ENCODE results near the gene MAP3K6. TPM values are rescaled to one million over a fixed set of nuclear protein-coding genes. Genes with fewer than 3 reads are reported as not detected.
A peak's percentile ranks its signal among the peaks of the same experiment; 100 is the strongest.

Gene MAP3K6
- total RNA-seq, 4 donors from 2014 or later: 85.0 to 140 (median 100) TPM

- intact Hi-C loops (cut with DNase I; ENCODE audit: low total_unique reads): loop anchor here (2.0 to 10.0 kb wide), 2 partner anchors 93 to 289 kb away; no protein-coding TSS in a partner anchor
- WGBS, 2 donors: 94 to 96% methylated on average over 9 of the region's 9 CpGs
- TF ChIP-seq POLR2A (IDR thresholded peaks at IDR 0.05) (no peak), CTCF (IDR thresholded peaks at IDR 0.05) (no peak)
- no peak overlapping the region for H3K4me3 ChIP-seq (ENCODE audit: low read depth, poor library complexity, severe bottlenecking)
- DNase-seq (ENCODE audit: low spot score in 2 of 2): no peak
These were observed 27.5 kb upstream of the MAP3K6 start for GRCh38 chr1:27394282-27394658.

GRCh38 chr1:27393641-27394281 lies 27.0 kb upstream of the MAP3K6 start:
- TF ChIP-seq CTCF (IDR thresholded peaks at IDR 0.05) (no peak), POLR2A (IDR thresholded peaks at IDR 0.05) (no peak)
- no peak for DNase-seq (ENCODE audit: low spot score in 2 of 2)

GRCh38 chr1:27392778-27393635 lies 26.2 kb upstream of the MAP3K6 start:
- no peak for DNase-seq (ENCODE audit: low spot score in 2 of 2)

More at GRCh38 chr1:27393641-27394281, 27.0 kb upstream of the MAP3K6 start:
- WGBS, 2 donors: 95 to 97% methylated on average over 17 of the region's 18 CpGs
- intact Hi-C loops (cut with DNase I; ENCODE audit: low total_unique reads): loop anchor here (2.0 to 10.0 kb wide), 2 partner anchors 93 to 289 kb away; no protein-coding TSS in a partner anchor
- H3K4me3 ChIP-seq (ENCODE audit: low read depth, poor library complexity, severe bottlenecking): no peak overlapping the region

GRCh38 chr1:27392096-27392777 lies 25.5 kb upstream of the MAP3K6 start, which contains the start of gene GPR3:
GPR3 (plus strand) TSS chr1:27392622; CDS start chr1:27393799, 1,177 bp downstream.
- intact Hi-C loops (cut with DNase I; ENCODE audit: low total_unique reads): loop anchor here (10.0 kb wide), 1 partner anchor 287 kb away; no protein-coding TSS in a partner anchor
- H3K4me3 ChIP-seq (ENCODE audit: low read depth, poor library complexity, severe bottlenecking): peak within 1 kb of the TSS; percentile 15
- DNase-seq (ENCODE audit: low spot score in 2 of 2): peak; percentile 83 to 98
- TF ChIP-seq CTCF (IDR thresholded peaks at IDR 0.05) (peak in 1 of 3 donors; percentile 65), POLR2A (IDR thresholded peaks at IDR 0.05) (no peak)
- 3 to 6% methylated on average over 27 to 37 of the region's 69 CpGs for WGBS, 2 donors

More at GRCh38 chr1:27392778-27393635, 26.2 kb upstream of the MAP3K6 start:
- intact Hi-C loops (cut with DNase I; ENCODE audit: low total_unique reads): loop anchor here (10.0 kb wide), 1 partner anchor 288 kb away; no protein-coding TSS in a partner anchor
- WGBS, 2 donors: 35 to 43% methylated on average over 22 to 30 of the region's 30 CpGs
- peak overlapping the region; percentile 15 for H3K4me3 ChIP-seq (ENCODE audit: low read depth, poor library complexity, severe bottlenecking)
- TF ChIP-seq CTCF (IDR thresholded peaks at IDR 0.05) (no peak), POLR2A (IDR thresholded peaks at IDR 0.05) (no peak)

- TF ChIP-seq CTCF (IDR thresholded peaks at IDR 0.05) (no peak), POLR2A (IDR thresholded peaks at IDR 0.05) (no peak)
- no peak overlapping the region for H3K4me3 ChIP-seq (ENCODE audit: low read depth, poor library complexity, severe bottlenecking)
- intact Hi-C loops (cut with DNase I; ENCODE audit: low total_unique reads): loop anchor here (10.0 kb wide), 1 partner anchor 287 kb away; no protein-coding TSS in a partner anchor
- WGBS, 2 donors: 11 to 13% methylated on average over 12 to 13 of the region's 13 CpGs
- no peak for DNase-seq (ENCODE audit: low spot score in 2 of 2)
These were observed 24.8 kb upstream of the MAP3K6 start for GRCh38 chr1:27391511-27392095.

Data from lower leg skin (tissue), 4 donors.